ENCODE measurements around the gene IQCN. TPM values are rescaled to one million over a fixed set of nuclear protein-coding genes. Genes with fewer than 3 reads are reported as not detected.
"Not testable (repeated sequence)": the region's sequence is repeated elsewhere in the genome, so short reads cannot be mapped to it uniquely, and the experiment has no call there.

IQCN gene
- total RNA-seq, 4 donors from 2014 or later, result 1.0 to 41.1 (median 3.0) TPM

- no peaks in the 10 kb centered on the region for H3K9me3 ChIP-seq
- TF ChIP-seq POLR2A (IDR thresholded peaks at IDR 0.05), result no peak
- TF ChIP-seq, protein P1, sequence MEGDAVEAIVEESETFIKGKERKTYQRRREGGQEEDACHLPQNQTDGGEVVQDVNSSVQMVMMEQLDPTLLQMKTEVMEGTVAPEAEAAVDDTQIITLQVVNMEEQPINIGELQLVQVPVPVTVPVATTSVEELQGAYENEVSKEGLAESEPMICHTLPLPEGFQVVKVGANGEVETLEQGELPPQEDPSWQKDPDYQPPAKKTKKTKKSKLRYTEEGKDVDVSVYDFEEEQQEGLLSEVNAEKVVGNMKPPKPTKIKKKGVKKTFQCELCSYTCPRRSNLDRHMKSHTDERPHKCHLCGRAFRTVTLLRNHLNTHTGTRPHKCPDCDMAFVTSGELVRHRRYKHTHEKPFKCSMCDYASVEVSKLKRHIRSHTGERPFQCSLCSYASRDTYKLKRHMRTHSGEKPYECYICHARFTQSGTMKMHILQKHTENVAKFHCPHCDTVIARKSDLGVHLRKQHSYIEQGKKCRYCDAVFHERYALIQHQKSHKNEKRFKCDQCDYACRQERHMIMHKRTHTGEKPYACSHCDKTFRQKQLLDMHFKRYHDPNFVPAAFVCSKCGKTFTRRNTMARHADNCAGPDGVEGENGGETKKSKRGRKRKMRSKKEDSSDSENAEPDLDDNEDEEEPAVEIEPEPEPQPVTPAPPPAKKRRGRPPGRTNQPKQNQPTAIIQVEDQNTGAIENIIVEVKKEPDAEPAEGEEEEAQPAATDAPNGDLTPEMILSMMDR (IDR thresholded peaks at IDR 0.05), result no peak
- H3K4me1 ChIP-seq, result no peaks in the 10 kb centered on the region
- no peak overlapping the region for H3K27ac ChIP-seq
- intact Hi-C loops (cut with DNase I; ENCODE audit: low total_unique reads), result no loop called here
- H3K4me3 ChIP-seq, result no peak overlapping the region
- no peaks in the 10 kb centered on the region for H3K27me3 ChIP-seq
- no peaks in the 10 kb centered on the region for H3K36me3 ChIP-seq
- no peak for DNase-seq
Measured at GRCh38 chr19:18218600-18218999, 55.7 kb downstream of the IQCN start.

GRCh38 chr19:18218159-18218558, 56.1 kb downstream of the IQCN start:
- intact Hi-C loops (cut with DNase I; ENCODE audit: low total_unique reads), result no loop called here
- Histone ChIP-seq H3K4me1 (no peaks in the 10 kb centered on the region), H3K36me3 (no peaks in the 10 kb centered on the region), H3K4me3 (no peak overlapping the region), H3K27ac (no peak overlapping the region), H3K9me3 (no peaks in the 10 kb centered on the region), H3K27me3 (no peaks in the 10 kb centered on the region)
- no peak for DNase-seq
- no peak for TF ChIP-seq POLR2A (IDR thresholded peaks at IDR 0.05)
- TF ChIP-seq, protein P1 (IDR thresholded peaks at IDR 0.05), result no peak

GRCh38 chr19:18216789-18217188, 57.5 kb downstream of the IQCN start:
- no peak overlapping the region for H3K27ac ChIP-seq
- H3K27me3 ChIP-seq, result no peaks in the 10 kb centered on the region
- no peaks in the 10 kb centered on the region for H3K36me3 ChIP-seq
- DNase-seq, result no peak
- intact Hi-C loops (cut with DNase I; ENCODE audit: low total_unique reads), result no loop called here
- no peaks in the 10 kb centered on the region for H3K9me3 ChIP-seq
- TF ChIP-seq POLR2A (IDR thresholded peaks at IDR 0.05), result no peak
- TF ChIP-seq, protein P1 (IDR thresholded peaks at IDR 0.05), result no peak
- H3K4me3 ChIP-seq, result no peak overlapping the region
- no peaks in the 10 kb centered on the region for H3K4me1 ChIP-seq

DNA sequence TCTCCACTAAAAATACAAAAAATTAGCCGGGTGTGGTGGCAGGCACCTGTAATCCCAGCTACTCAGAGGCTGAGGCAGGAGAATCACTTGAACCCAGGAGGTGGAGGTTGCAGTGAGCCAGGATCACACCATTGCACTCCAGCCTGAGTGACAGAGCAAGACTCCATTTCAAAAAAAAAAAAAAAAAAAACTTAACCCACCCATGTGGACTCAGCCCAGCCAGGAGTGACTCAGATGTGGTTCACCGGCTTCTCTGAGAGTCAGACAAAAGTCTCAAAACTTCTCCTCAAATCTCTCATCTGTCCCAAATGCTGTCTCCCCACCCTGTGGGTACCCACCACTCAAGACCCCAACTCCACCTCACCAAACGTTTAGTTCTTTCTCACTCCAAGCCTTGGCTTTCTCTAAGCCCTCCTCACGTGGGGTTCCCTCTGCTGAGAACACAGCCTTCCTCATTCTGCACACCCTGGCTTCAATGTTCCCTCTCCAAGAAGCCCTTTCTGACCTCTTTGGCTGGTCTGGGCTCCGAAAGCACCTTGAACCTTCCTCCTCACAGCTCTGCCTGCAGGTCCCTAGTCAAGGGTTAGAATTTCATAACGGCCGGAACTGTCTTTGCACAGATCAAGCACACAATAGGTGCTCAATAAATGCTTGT, 59.3 kb downstream of the IQCN start:
- Histone ChIP-seq H3K4me1 (no peaks in the 10 kb centered on the region), H3K27ac (no peak overlapping the region), H3K4me3 (no peak overlapping the region), H3K27me3 (no peaks in the 10 kb centered on the region), H3K9me3 (no peaks in the 10 kb centered on the region), H3K36me3 (no peaks in the 10 kb centered on the region)
- TF ChIP-seq, protein P1 (IDR thresholded peaks at IDR 0.05), result no peak
- no peak for TF ChIP-seq POLR2A (IDR thresholded peaks at IDR 0.05)
- intact Hi-C loops (cut with DNase I; ENCODE audit: low total_unique reads), result no loop called here
- no peak for DNase-seq

- Histone ChIP-seq H3K27ac (no peak overlapping the region), H3K9me3 (no peaks in the 10 kb centered on the region), H3K36me3 (no peaks in the 10 kb centered on the region), H3K27me3 (no peaks in the 10 kb centered on the region), H3K4me3 (no peak overlapping the region), H3K4me1 (no peaks in the 10 kb centered on the region)
- DNase-seq, result no peak
- intact Hi-C loops (cut with DNase I; ENCODE audit: low total_unique reads), result no loop called here
- TF ChIP-seq POLR2A (IDR thresholded peaks at IDR 0.05), result no peak
Measured at GRCh38 chr19:18211683-18212082, 62.6 kb downstream of the IQCN start.

DNA sequence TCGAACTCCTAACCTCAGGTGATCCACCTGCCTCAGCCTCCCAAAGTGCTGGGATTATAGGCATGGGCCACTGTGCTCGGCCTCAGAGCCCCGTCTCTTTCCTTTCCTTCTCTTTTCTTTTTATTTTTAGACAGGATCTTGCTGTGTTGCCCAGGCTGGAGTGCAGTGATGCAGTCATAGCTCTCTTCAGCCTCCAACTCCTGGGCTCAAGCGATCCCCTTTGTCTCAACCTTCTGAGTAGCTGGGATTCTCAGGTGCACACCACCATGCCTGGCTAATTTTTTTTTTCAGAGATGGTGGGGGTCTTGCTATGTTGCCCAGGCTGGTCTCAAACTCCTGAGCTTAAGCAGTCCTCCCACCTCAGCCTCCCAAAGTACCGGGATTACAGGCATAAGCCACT, 64.3 kb downstream of the IQCN start:
- H3K27ac ChIP-seq; DNase-seq; H3K36me3 ChIP-seq; H3K4me3 ChIP-seq; H3K27me3 ChIP-seq; intact Hi-C loops (cut with DNase I; ENCODE audit: low total_unique reads); H3K9me3 ChIP-seq; H3K4me1 ChIP-seq: not testable (repeated sequence)

All from uterus (tissue), 4 donors.